ENCODE results near the gene MAD1L1.

Gene MAD1L1

DNA sequence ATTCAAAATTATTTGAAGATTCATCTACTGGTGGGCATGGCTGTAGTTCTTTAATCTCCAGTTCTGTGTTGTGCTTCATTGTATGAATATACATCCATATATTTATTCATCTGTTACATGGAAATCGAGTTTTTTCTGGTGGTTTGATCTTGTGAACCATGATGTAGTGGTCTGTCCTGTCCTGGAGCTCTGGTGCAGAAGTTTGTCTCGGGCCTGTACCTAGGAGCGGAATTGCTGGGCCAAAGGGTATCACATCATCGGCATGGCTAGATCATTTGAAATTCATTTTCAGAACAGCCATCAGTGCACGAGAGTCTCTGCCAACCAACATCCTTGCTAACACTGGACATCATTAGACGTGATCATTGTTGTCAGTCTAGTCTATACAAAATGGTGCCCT lies 455.6 kb downstream of the MAD1L1 start:
- Histone ChIP-seq H3K9me3 (ENCODE audit: control extremely low read depth in 1 of 5, control insufficient read depth in 4 of 5, insufficient read depth in 2 of 5, low read depth in 1 of 5, low read length in 4 of 5) (peaks cover 1 to 13% (median 10%) of the 10 kb centered on the region in 5 experiments), H3K36me3 (ENCODE audit: control insufficient read depth in 4 of 4, insufficient read depth in 4 of 4, low read length in 3 of 4) (no peaks in the 10 kb centered on the region), H3K27me3 (replicated peaks in 2 of 5; ENCODE audit: control insufficient read depth in 4 of 5, insufficient read depth in 5 of 5, low read length in 4 of 5) (no peaks in the 10 kb centered on the region), H3K27ac (ENCODE audit: insufficient read depth in 1 of 2, low read depth in 1 of 2, low read length in 2 of 2, poor library complexity in 1 of 2, severe bottlenecking in 2 of 2) (no peak overlapping the region), H3K4me3 (ENCODE audit: control insufficient read depth in 1 of 7, extremely low read depth in 1 of 7, insufficient read depth in 4 of 7, low read depth in 2 of 7, low read length in 6 of 7) (no peak overlapping the region), H3K4me1 (ENCODE audit: control extremely low read depth in 1 of 4, control insufficient read depth in 4 of 4, insufficient read depth in 4 of 4, low read length in 3 of 4) (no peaks in the 10 kb centered on the region)
- DNase-seq = no peak
- ChIA-PET POLR2A (no interaction called here), CTCF (no interaction called here)
- WGBS (ENCODE audit: insufficient coverage) = 91% methylated on average over 5 of the region's 6 CpGs

DNA sequence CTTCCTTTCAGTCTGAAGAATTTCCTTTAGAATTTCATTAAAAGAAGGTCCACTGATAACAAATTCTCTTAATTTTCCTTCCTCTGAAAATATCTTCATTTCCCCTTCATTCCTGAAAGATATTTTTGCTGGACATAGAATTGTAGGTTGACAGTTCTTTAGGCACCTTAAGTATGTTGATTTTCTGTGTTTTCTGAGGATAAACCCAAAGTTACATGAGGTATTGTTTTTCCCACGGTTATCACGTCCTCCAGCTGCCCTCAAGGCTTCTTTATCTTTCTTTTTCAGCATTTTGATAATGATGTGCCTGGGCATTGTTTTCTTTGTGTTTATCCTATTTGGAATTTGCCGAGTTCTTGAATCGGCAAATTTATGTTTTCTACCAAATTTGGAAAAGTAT lies 457.4 kb downstream of the MAD1L1 start:
- ChIA-PET CTCF (no interaction called here), POLR2A (no interaction called here)
- no CpG with 5 or more reads among the region's 4 CpGs for WGBS (ENCODE audit: insufficient coverage)
- DNase-seq = no peak
- H3K4me1 ChIP-seq (ENCODE audit: control extremely low read depth in 1 of 4, control insufficient read depth in 4 of 4, insufficient read depth in 4 of 4, low read length in 3 of 4) = no peaks in the 10 kb centered on the region
- H3K27ac ChIP-seq (ENCODE audit: insufficient read depth in 1 of 2, low read depth in 1 of 2, low read length in 2 of 2, poor library complexity in 1 of 2, severe bottlenecking in 2 of 2) = no peak overlapping the region
- no peaks in the 10 kb centered on the region for H3K36me3 ChIP-seq (ENCODE audit: control insufficient read depth in 4 of 4, insufficient read depth in 4 of 4, low read length in 3 of 4)
- H3K4me3 ChIP-seq (ENCODE audit: control insufficient read depth in 1 of 7, extremely low read depth in 1 of 7, insufficient read depth in 4 of 7, low read depth in 2 of 7, low read length in 6 of 7) = no peak overlapping the region
- H3K27me3 ChIP-seq (replicated peaks in 2 of 5; ENCODE audit: control insufficient read depth in 4 of 5, insufficient read depth in 5 of 5, low read length in 4 of 5) = no peaks in the 10 kb centered on the region
- H3K9me3 ChIP-seq (ENCODE audit: control extremely low read depth in 1 of 5, control insufficient read depth in 4 of 5, insufficient read depth in 2 of 5, low read depth in 1 of 5, low read length in 4 of 5) = peaks cover 1 to 13% (median 10%) of the 10 kb centered on the region in 5 experiments

DNA sequence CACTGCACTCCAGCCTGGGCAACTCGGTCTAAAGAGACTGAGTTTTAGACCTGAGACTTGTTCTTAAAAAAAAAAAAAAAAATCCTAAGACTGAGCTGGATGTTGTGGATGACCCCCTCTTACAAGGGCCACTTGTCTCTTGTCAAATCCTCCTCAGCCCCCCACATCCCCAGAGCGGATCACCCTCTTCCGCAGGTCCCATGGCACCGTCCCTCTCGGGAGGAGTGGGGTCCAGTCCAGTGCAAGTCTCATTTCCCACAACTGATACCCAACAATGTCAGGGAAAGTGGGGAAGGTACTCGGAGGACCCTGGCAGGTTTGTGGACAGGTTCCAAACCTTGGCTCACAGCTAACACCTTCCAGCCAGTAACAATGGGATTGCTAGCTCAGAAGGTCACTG lies 462.4 kb downstream of the MAD1L1 start:
- POLR2A ChIA-PET = no interaction called here
- WGBS (ENCODE audit: insufficient coverage) = 100% methylated on average over 3 of the region's 6 CpGs
- H3K36me3 ChIP-seq (ENCODE audit: control insufficient read depth in 4 of 4, insufficient read depth in 4 of 4, low read length in 3 of 4) = no peaks in the 10 kb centered on the region
- H3K27me3 ChIP-seq (replicated peaks in 2 of 5; ENCODE audit: control insufficient read depth in 4 of 5, insufficient read depth in 5 of 5, low read length in 4 of 5) = no peaks in the 10 kb centered on the region
- CTCF ChIA-PET = interaction anchor here (0.6 kb wide), 1 partner anchor 200 kb away, joined by 3 read pairs; no protein-coding TSS in a partner anchor
- peaks cover 0 to 5% (median 1%) of the 10 kb centered on the region in 5 experiments for H3K9me3 ChIP-seq (ENCODE audit: control extremely low read depth in 1 of 5, control insufficient read depth in 4 of 5, insufficient read depth in 2 of 5, low read depth in 1 of 5, low read length in 4 of 5)
- DNase-seq = no peak
- H3K27ac ChIP-seq (ENCODE audit: insufficient read depth in 1 of 2, low read depth in 1 of 2, low read length in 2 of 2, poor library complexity in 1 of 2, severe bottlenecking in 2 of 2) = no peak overlapping the region
- no peak overlapping the region for H3K4me3 ChIP-seq (ENCODE audit: control insufficient read depth in 1 of 7, extremely low read depth in 1 of 7, insufficient read depth in 4 of 7, low read depth in 2 of 7, low read length in 6 of 7)
- H3K4me1 ChIP-seq (ENCODE audit: control extremely low read depth in 1 of 4, control insufficient read depth in 4 of 4, insufficient read depth in 4 of 4, low read length in 3 of 4) = no peaks in the 10 kb centered on the region

DNA sequence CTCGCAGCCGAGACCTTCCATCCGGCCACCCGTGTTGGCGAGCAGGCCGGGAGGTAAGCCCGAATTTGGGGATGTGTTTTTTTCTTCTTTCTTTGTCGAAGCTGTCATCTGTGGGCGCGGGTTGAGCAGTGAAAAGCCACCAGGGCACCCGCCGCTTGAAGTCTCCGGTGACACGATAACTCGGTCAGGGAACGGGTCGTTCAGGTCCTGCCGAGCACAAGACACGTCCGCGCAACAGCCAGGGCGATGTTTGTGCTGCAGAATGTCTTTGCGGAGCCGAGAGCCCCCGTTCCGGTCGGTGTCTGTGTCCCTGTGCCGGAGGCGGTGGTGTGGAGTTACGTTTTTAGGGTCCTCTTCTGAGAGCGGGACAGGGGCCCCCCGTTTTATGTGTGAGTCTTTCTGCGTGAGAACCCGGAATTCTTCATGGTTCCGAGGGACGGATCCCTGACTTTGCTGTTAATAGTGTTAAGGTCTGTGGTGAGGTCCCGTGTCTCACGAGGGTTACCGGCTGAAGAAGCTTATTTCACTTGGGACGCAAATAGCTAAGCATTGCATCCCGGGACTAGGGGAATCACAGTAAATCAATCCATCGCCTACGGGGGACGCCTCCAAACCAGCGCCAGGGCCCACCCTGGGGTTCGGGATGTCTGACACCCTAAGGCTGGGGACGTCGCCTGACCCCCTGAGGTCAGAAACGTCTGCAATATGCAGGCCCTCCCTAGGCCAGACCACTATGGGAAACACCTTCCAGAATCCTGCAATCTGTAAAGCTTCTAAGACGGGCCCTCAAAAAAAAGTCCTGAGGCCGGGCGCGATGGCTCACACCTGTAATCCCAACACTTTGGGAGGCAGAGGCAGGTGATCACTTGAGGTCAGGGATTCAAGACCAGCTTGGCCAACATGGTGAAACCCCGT lies 463.2 kb downstream of the MAD1L1 start:
- no peak for DNase-seq
- H3K9me3 ChIP-seq (ENCODE audit: control extremely low read depth in 1 of 5, control insufficient read depth in 4 of 5, insufficient read depth in 2 of 5, low read depth in 1 of 5, low read length in 4 of 5) = peaks cover 0 to 5% (median 0%) of the 10 kb centered on the region in 5 experiments
- ChIA-PET CTCF (no interaction called here), POLR2A (no interaction called here)
- no peaks in the 10 kb centered on the region for H3K36me3 ChIP-seq (ENCODE audit: control insufficient read depth in 4 of 4, insufficient read depth in 4 of 4, low read length in 3 of 4)
- H3K4me3 ChIP-seq (ENCODE audit: control insufficient read depth in 1 of 7, extremely low read depth in 1 of 7, insufficient read depth in 4 of 7, low read depth in 2 of 7, low read length in 6 of 7) = no peak overlapping the region
- H3K27me3 ChIP-seq (replicated peaks in 2 of 5; ENCODE audit: control insufficient read depth in 4 of 5, insufficient read depth in 5 of 5, low read length in 4 of 5) = no peaks in the 10 kb centered on the region
- 97% methylated on average over 53 of the region's 54 CpGs for WGBS (ENCODE audit: insufficient coverage)
- no peak overlapping the region for H3K27ac ChIP-seq (ENCODE audit: insufficient read depth in 1 of 2, low read depth in 1 of 2, low read length in 2 of 2, poor library complexity in 1 of 2, severe bottlenecking in 2 of 2)
- H3K4me1 ChIP-seq (ENCODE audit: control extremely low read depth in 1 of 4, control insufficient read depth in 4 of 4, insufficient read depth in 4 of 4, low read length in 3 of 4) = no peaks in the 10 kb centered on the region

DNA sequence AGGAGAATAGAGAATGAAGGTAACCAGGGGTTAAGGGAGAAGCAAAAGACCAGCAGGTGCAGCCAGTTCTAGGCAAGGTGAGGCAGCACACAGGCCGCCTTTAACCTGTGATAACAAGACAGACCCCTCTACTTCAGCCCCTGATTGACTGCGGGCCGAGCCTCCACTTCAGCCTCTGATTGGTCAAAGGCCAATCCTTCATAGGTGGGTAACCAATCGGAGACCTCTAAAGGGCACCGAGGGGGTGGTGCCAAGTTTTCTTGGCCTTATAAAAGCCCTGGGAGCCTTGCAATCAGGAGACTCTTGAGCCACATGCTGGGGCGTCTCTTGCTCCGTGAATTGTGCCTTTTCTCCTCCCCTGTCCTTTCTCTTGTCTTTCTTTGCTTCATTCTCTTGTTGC lies 463.9 kb downstream of the MAD1L1 start:
- Histone ChIP-seq H3K4me1 (ENCODE audit: control extremely low read depth in 1 of 4, control insufficient read depth in 4 of 4, insufficient read depth in 4 of 4, low read length in 3 of 4) (no peaks in the 10 kb centered on the region), H3K36me3 (ENCODE audit: control insufficient read depth in 4 of 4, insufficient read depth in 4 of 4, low read length in 3 of 4) (no peaks in the 10 kb centered on the region), H3K4me3 (ENCODE audit: control insufficient read depth in 1 of 7, extremely low read depth in 1 of 7, insufficient read depth in 4 of 7, low read depth in 2 of 7, low read length in 6 of 7) (no peak overlapping the region), H3K27me3 (replicated peaks in 2 of 5; ENCODE audit: control insufficient read depth in 4 of 5, insufficient read depth in 5 of 5, low read length in 4 of 5) (no peaks in the 10 kb centered on the region), H3K27ac (ENCODE audit: insufficient read depth in 1 of 2, low read depth in 1 of 2, low read length in 2 of 2, poor library complexity in 1 of 2, severe bottlenecking in 2 of 2) (no peak overlapping the region), H3K9me3 (ENCODE audit: control extremely low read depth in 1 of 5, control insufficient read depth in 4 of 5, insufficient read depth in 2 of 5, low read depth in 1 of 5, low read length in 4 of 5) (peaks cover 0 to 8% (median 1%) of the 10 kb centered on the region in 5 experiments)
- ChIA-PET CTCF (no interaction called here), POLR2A (no interaction called here)
- DNase-seq = no peak
- 98% methylated on average over 6 of the region's 7 CpGs for WGBS (ENCODE audit: insufficient coverage)

DNA sequence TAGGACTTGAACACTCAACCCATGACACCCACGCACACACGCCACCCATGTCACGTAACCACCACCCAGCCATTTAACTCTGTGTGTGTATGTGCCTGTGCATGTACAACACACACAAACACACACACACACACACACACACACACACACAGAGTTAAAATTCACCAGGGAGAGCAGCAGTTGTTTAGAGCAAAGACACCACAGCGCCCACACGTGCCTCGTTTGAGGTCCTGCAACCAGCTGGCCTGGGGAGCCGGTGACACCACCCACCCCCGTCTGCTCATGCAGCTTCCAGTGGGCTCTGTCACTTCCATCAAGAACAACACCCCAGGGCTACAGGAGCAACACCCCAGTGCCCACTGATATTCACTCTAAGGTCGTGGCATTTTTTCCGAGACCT lies 465.2 kb downstream of the MAD1L1 start:
- POLR2A ChIA-PET = no interaction called here
- CTCF ChIA-PET = no interaction called here
- peak in 2 of 3 donors; percentile 6 to 27 for DNase-seq
- H3K27ac ChIP-seq (ENCODE audit: insufficient read depth in 1 of 2, low read depth in 1 of 2, low read length in 2 of 2, poor library complexity in 1 of 2, severe bottlenecking in 2 of 2) = no peak overlapping the region
- peaks cover 0 to 13% (median 5%) of the 10 kb centered on the region in 5 experiments for H3K9me3 ChIP-seq (ENCODE audit: control extremely low read depth in 1 of 5, control insufficient read depth in 4 of 5, insufficient read depth in 2 of 5, low read depth in 1 of 5, low read length in 4 of 5)
- no peaks in the 10 kb centered on the region for H3K36me3 ChIP-seq (ENCODE audit: control insufficient read depth in 4 of 4, insufficient read depth in 4 of 4, low read length in 3 of 4)
- WGBS (ENCODE audit: insufficient coverage) = no CpG with 5 or more reads among the region's 10 CpGs
- no peak overlapping the region for H3K4me3 ChIP-seq (ENCODE audit: control insufficient read depth in 1 of 7, extremely low read depth in 1 of 7, insufficient read depth in 4 of 7, low read depth in 2 of 7, low read length in 6 of 7)
- H3K27me3 ChIP-seq (replicated peaks in 2 of 5; ENCODE audit: control insufficient read depth in 4 of 5, insufficient read depth in 5 of 5, low read length in 4 of 5) = no peaks in the 10 kb centered on the region
- H3K4me1 ChIP-seq (ENCODE audit: control extremely low read depth in 1 of 4, control insufficient read depth in 4 of 4, insufficient read depth in 4 of 4, low read length in 3 of 4) = no peaks in the 10 kb centered on the region

All from common myeloid progenitor, CD34-positive (primary cell).